ENCODE results near the gene ALDH3A2.

GRCh38 chr17:19610311-19610710 is 38.2 kb upstream of the ALDH3A2 start:
- TF ChIP-seq CSDC2 (CRISPR knock-in tag; IDR thresholded peaks at IDR 0.05) (no peak), TCF4 (CRISPR knock-in tag; IDR thresholded peaks at IDR 0.05; ENCODE audit: borderline replicate concordance) (no peak), PATZ1 (CRISPR knock-in tag; IDR thresholded peaks at IDR 0.05; ENCODE audit: borderline replicate concordance) (no peak), ZNF8 (CRISPR knock-in tag; IDR thresholded peaks at IDR 0.05) (no peak), TSHZ2 (CRISPR knock-in tag; IDR thresholded peaks at IDR 0.05) (no peak), ZC3H10 (CRISPR knock-in tag; IDR thresholded peaks at IDR 0.05) (no peak), ZFP3 (CRISPR knock-in tag; IDR thresholded peaks at IDR 0.05) (no peak)

Measured in SK-N-SH treated with all-trans-retinoic acid at 6 μM for 48 hours (cell line).